Omental fat pad (tissue), 4 donors: ENCODE results near the gene ZNRF3. TPM values are rescaled to one million over a fixed set of nuclear protein-coding genes. Genes with fewer than 3 reads are reported as not detected.
A peak's percentile ranks its signal among the peaks of the same experiment; 100 is the strongest.

ENCODE experiments used
- ATAC-seq: fragments of 150-250 bp; one replicate; pipeline ENCODE4 v1.9.1; 2016; ENCODE audit warnings: mild to moderate bottlenecking, moderate library complexity; ENCODE audit not compliant: low FRiP score
- DNase-seq: peaks from one replicate; pipeline ENCODE4 v3.0.0-alpha.2; 2019; ENCODE audit warnings: low spot score
- total RNA-seq, 4 donors: library from RNA; depleted of rRNA; stranded (reverse); fragments of >200 nt; gene quantifications; one replicate each; pipeline ENCODE4 v1.1.0, GENCODE V29; 2016
- TF ChIP-seq, protein P1 (sequence below), 3 donors: fragments of 450-650 bp; IDR thresholded peaks; one replicate each; pipeline ENCODE4 v1.5.1; 2016 to 2017; ENCODE audit warnings: antibody characterized with exemption in 3 of 3, mild to moderate bottlenecking in 3 of 3, moderate library complexity in 2 of 3

ZNRF3 gene
- total RNA-seq, 4 donors from 2014 or later: 7.7 to 14.4 (median 8.2) TPM

DNA sequence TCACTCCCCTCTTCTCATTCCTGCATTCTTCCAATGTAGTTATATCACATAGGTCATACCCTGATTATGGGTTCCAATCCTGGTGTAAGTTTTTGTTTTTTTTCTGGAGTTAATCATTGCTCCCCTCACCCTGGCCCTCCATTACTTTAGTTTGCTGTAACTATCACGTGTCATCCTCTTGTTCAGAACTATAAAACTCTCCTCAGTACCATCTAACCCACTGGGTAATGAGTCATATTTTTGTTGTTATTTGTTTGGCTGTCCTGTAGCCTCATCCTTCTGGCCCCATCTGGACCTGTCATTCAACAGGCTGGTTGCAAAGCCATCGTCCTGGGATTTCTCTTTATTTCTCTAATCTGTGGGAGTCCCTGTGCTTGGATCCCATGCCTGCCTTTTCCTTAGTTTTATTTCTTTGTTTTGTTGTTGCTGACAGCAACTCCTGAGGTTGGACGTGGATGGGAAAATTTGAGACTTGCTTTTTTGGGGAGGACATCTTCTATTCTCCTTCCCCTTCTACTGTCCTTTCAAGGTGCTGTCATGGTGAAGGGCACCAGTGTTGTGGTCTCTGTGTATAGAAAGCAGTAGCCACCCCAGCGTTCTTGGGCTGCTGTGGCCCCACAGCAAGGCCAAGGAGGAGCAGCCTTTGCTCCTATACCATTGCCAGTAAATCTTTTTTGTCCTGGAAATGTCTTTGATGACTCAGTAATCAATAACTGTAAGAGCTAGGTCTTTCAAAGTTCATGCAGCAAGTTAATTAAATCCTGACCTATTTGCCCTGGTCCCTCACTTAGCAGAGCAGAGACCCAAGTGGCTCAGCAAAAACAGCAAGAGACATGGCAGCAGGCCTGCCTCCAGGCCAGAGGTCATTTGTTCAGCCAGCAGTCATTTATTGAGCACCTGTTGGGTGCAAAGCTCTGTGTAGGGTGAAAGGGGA lies 95.8 kb downstream of the ZNRF3 start:
- no peak for DNase-seq
- no peak for ATAC-seq
- TF ChIP-seq, protein P1, sequence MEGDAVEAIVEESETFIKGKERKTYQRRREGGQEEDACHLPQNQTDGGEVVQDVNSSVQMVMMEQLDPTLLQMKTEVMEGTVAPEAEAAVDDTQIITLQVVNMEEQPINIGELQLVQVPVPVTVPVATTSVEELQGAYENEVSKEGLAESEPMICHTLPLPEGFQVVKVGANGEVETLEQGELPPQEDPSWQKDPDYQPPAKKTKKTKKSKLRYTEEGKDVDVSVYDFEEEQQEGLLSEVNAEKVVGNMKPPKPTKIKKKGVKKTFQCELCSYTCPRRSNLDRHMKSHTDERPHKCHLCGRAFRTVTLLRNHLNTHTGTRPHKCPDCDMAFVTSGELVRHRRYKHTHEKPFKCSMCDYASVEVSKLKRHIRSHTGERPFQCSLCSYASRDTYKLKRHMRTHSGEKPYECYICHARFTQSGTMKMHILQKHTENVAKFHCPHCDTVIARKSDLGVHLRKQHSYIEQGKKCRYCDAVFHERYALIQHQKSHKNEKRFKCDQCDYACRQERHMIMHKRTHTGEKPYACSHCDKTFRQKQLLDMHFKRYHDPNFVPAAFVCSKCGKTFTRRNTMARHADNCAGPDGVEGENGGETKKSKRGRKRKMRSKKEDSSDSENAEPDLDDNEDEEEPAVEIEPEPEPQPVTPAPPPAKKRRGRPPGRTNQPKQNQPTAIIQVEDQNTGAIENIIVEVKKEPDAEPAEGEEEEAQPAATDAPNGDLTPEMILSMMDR (IDR thresholded peaks at IDR 0.05): no peak

DNA sequence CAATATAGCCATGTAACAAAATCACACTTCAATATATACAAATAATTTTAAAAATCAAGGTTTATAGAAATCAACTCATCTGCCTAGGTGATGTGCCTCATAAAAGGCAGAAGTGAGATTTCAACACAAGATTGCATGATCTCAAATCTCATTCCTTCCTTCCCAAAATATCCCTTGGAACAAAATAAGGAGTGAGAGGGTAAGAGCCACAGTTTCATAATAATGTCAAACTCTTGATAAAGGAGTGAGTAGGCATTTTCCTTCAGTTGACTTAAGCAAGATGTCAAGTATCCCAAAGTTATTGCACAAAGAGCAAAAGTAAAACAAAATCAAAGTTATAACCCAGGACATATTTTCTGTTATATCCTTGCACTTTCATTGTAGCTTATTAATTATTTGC lies 97.0 kb downstream of the ZNRF3 start:
- TF ChIP-seq, protein P1 (IDR thresholded peaks at IDR 0.05): no peak
- ATAC-seq: no peak

DNA sequence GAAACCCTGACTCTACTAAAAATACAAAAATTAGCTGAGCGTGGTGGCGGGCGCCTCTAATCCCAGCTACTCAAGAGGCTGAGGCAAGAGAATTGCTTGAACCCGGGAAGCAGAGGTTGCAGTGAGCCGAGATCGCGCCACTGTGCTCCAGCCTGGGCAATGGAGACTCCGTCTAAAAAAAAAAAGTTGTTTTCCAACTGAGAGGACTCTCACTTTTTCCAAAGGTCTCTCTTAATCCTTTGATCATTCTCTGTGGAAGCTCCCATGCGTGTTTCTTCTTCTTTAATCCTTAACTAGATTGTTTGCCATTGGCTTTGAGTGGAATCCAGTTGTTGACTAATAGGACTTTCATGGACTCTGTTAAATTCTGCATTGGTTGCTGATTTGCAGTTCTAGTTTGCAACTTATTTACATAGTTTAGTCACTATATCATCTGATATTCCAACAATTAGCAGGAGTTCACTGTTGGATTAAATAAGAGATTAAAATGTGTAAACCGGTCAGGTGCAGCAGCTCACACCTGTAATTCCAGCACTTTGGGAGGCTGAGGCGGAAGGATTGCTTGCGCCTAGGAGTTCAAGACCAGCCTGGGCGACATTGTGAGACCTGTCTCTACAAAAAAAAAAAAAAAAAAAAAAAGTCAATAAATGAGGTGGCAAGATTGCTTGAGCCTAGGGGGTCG lies 98.6 kb downstream of the ZNRF3 start:
- no peak for DNase-seq
- no peak for ATAC-seq
- TF ChIP-seq, protein P1 (IDR thresholded peaks at IDR 0.05): no peak

More for the DNA sequence above, 97.0 kb downstream of the ZNRF3 start:
- DNase-seq: no peak

DNA sequence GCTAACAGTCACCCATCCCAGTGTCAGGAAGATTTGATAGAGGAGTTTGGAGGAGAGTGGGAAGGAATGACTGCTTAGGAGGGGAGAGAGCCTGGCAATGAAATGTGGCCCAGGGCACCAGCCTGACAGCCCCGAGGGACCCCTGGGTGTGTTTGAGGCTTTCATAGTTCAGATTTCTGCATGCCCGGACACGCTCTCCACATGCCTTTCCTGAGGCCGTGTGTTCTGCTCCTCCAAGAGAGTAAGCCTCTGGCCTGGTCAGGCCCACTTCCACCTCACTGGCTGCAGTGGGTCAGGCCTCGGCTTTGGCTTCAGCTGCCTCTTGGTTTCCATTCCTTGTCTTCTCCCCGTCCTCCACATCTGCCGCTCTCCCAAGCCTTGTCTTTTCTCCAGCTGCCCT lies 99.8 kb downstream of the ZNRF3 start:
- TF ChIP-seq, protein P1 (IDR thresholded peaks at IDR 0.05): no peak
- DNase-seq (no peak), ATAC-seq (no peak)

DNA sequence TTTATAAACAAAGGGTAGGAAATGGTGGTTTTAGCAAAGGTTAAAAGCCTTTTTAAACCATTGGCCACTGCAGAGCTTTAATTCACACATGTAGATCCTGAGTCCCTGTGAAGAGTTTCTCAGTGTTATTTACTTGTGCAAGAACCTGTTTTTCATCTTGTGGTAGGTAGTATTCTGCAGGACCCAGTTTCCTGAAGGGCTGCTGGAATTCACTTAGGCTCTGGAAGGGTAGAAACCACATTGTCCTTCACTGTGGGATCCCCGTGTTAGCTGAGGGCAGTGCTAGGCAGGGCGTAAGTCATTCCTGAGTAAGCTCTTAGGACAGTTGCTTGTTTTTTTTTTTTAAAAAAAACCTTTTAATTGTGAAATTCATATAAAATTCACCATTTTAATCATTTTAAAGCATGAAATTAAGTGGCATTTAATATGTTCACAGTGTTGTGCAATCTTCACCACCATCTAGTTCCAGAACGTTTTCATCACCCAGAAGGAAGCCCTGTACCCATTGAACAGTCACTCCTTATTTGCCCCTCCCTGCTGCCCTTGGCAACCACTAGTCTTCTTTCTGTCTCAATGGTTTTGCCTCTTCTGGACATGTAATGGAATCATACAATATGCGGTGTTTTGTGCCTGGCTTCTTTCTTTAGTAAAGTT lies 100.5 kb downstream of the ZNRF3 start:
- ATAC-seq: peak; percentile 20
- TF ChIP-seq, protein P1 (IDR thresholded peaks at IDR 0.05): no peak
- no peak for DNase-seq

DNA sequence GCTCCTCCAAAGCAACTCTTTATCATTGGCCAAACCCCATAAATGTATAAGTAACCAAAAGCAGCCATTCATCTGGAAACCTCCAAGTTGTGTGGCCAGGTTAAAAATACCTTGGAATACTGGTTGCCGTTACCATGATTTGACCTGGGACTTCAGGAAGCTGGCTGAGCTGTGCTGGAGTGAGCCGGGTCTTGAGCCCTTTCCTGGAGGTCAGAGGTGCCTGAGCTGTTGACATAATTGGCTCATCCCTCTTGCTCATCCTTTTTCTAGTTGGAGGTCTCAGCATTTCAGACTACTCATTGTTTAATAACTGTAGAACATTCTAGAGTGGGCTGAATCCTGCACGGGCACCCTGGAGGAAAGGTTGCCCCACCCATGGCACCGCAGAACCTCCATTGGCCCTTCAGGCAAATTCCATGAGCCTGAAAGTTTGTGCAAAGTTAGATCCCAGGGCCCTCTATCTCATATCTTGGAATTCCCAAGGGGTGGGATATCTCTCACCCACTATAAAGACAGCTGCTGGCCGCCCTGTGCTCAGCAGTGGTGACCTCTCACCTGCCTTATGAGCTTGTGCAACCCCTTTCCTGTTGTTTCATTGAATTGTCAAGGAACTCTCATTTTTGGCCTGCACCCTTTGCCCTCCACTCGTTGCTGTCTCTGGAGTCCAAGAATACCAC lies 101.2 kb downstream of the ZNRF3 start:
- no peak for DNase-seq
- ATAC-seq: no peak
- TF ChIP-seq, protein P1 (IDR thresholded peaks at IDR 0.05): no peak
